Neural cell (in vitro differentiated cells): ENCODE data around the gene PIGK. TPM values are rescaled to one million over a fixed set of nuclear protein-coding genes. Genes with fewer than 3 reads are reported as not detected.

Experiments used
- H2AFZ ChIP-seq: fragments of 200-600, 300-800 bp; sonication (generic), shearing (Covaris generic); 2 replicates; pipeline ENCODE4 v1.6.0; 2014; ENCODE audit warnings: low read depth, mild to moderate bottlenecking, antibody characterized with exemption, low read length, moderate library complexity
- H3F3A ChIP-seq: fragments of 200-600 bp; shearing (Covaris generic); 2 replicates; pipeline ENCODE4 v1.6.1; 2016; ENCODE audit warnings: mild to moderate bottlenecking, moderate library complexity, mixed read lengths, antibody characterized with exemption, low read length; ENCODE audit not compliant: insufficient read depth, poor library complexity, severe bottlenecking
- H3K27ac ChIP-seq: fragments of 200-600, 300-800 bp; sonication (generic), shearing (Covaris generic); 2 replicates; pipeline ENCODE4 v1.5.1; 2014; ENCODE audit warnings: mild to moderate bottlenecking, low read length, moderate library complexity
- H3K27me3 ChIP-seq: fragments of 300-800, 200-600 bp; sonication (generic), shearing (Covaris generic); 2 replicates; pipeline ENCODE4 v1.6.0; 2014; ENCODE audit warnings: mild to moderate bottlenecking, low read depth, low read length, moderate library complexity; ENCODE audit not compliant: insufficient read depth
- H3K36me3 ChIP-seq: fragments of 300-800, 200-600 bp; sonication (generic), shearing (Covaris generic); 2 replicates; pipeline ENCODE4 v1.5.1; 2014; ENCODE audit warnings: mild to moderate bottlenecking, antibody characterized with exemption, low read length, moderate library complexity; ENCODE audit not compliant: insufficient read depth
- H3K4me2 ChIP-seq: fragments of 300-800, 200-600 bp; sonication (generic), shearing (Covaris generic); 2 replicates; pipeline ENCODE4 v1.6.0; 2014; ENCODE audit warnings: mild to moderate bottlenecking, low read length
- H3K4me3 ChIP-seq: fragments of 300-800, 200-600 bp; sonication (generic), shearing (Covaris generic); 2 replicates; pipeline ENCODE4 v1.5.1; 2014; ENCODE audit warnings: mild to moderate bottlenecking, low read length, moderate library complexity
- H3K79me2 ChIP-seq: fragments of 200-600 bp; shearing (Covaris generic); replicated peaks from 2 replicates; pipeline ENCODE4 v1.6.0; 2014; ENCODE audit warnings: mild to moderate bottlenecking, low read length, moderate library complexity; ENCODE audit not compliant: insufficient read depth
- H3K9ac ChIP-seq: fragments of 300-800, 200-600 bp; sonication (generic), shearing (Covaris generic); 2 replicates; pipeline ENCODE4 v1.6.1; 2016; ENCODE audit warnings: mild to moderate bottlenecking, low read length, mixed read lengths
- H3K9me2 ChIP-seq: fragments of 200-600 bp; shearing (Covaris generic); 2 replicates; pipeline ENCODE4 v1.6.1; 2016; ENCODE audit warnings: mild to moderate bottlenecking, low read length, mixed read lengths; ENCODE audit not compliant: insufficient read depth
- H3K9me3 ChIP-seq: fragments of 200-600, 300-800 bp; sonication (generic), shearing (Covaris generic); 2 replicates; pipeline ENCODE4 v1.6.1; 2016; ENCODE audit warnings: mild to moderate bottlenecking, mixed run types, low read length, moderate library complexity, mixed read lengths
- H4K20me1 ChIP-seq: fragments of 200-600 bp; shearing (Covaris generic); 2 replicates; pipeline ENCODE4 v1.6.1; 2016; ENCODE audit warnings: mild to moderate bottlenecking, mixed run types; ENCODE audit not compliant: insufficient read depth
- CTCF ChIP-seq: fragments of 450-650 bp; IDR thresholded peaks from 2 replicates; pipeline ENCODE4 v1.5.1; 2014; ENCODE audit warnings: antibody characterized with exemption, mild to moderate bottlenecking, moderate library complexity; ENCODE audit not compliant: poor library complexity, severe bottlenecking
- EP300 ChIP-seq: fragments of 450-650 bp; conservative IDR thresholded peaks from 2 replicates; pipeline ENCODE4 v1.6.1; 2014; ENCODE audit warnings: antibody characterized with exemption, mild to moderate bottlenecking, moderate library complexity; ENCODE audit not compliant: poor library complexity, severe bottlenecking
- EZH2 ChIP-seq: fragments of 200-600, 300-800 bp; shearing (Covaris generic), sonication (generic); IDR thresholded peaks from 2 replicates; pipeline ENCODE4 v1.6.1; 2014; ENCODE audit warnings: antibody characterized with exemption, low read length, borderline replicate concordance, mild to moderate bottlenecking; ENCODE audit not compliant: insufficient read depth, poor library complexity, severe bottlenecking
- MXI1 ChIP-seq: fragments of 450-650 bp; conservative IDR thresholded peaks from 2 replicates; pipeline ENCODE4 v1.6.1; 2014; ENCODE audit warnings: antibody characterized with exemption, mild to moderate bottlenecking; ENCODE audit not compliant: poor library complexity, severe bottlenecking
- POLR2AphosphoS5 ChIP-seq: IDR thresholded peaks from 2 replicates; pipeline ENCODE4 v1.6.1; 2012
- RAD21 ChIP-seq: fragments of 450-650 bp; conservative IDR thresholded peaks from 2 replicates; pipeline ENCODE4 v1.6.1; 2014; ENCODE audit warnings: antibody characterized with exemption, mild to moderate bottlenecking, moderate library complexity
- REST ChIP-seq: IDR thresholded peaks from 2 replicates; pipeline ENCODE4 v1.6.1; 2012; ENCODE audit warnings: borderline replicate concordance
- SMC3 ChIP-seq: fragments of 450-650 bp; conservative IDR thresholded peaks from 2 replicates; pipeline ENCODE4 v1.6.1; 2014; ENCODE audit warnings: antibody characterized with exemption, mild to moderate bottlenecking, moderate library complexity; ENCODE audit not compliant: poor library complexity
- TAF1 ChIP-seq: IDR thresholded peaks from 2 replicates; pipeline ENCODE4 v1.6.1; 2012; ENCODE audit warnings: low read depth
- polyA plus RNA-seq: library from polyadenylated mRNA; depleted of rRNA; stranded (reverse); fragments of >200 nt; gene quantifications from 2 replicates; pipeline ENCODE4 v1.2.3, GENCODE V29; 2014

Gene PIGK
- polyA plus RNA-seq, 1 donor from 2014 or later, result 24.3 TPM

GRCh38 chr1:77245830-77246229, 26.6 kb upstream of the PIGK start:
- no peaks in the 10 kb centered on the region for H3F3A ChIP-seq
- H3K27me3 ChIP-seq, result no peaks in the 10 kb centered on the region
- no peaks in the 10 kb centered on the region for H3K9me3 ChIP-seq
- no peak overlapping the region for H3K9ac ChIP-seq
- no peak overlapping the region for H3K27ac ChIP-seq
- no peak overlapping the region for H2AFZ ChIP-seq
- no peak for TF ChIP-seq EP300
- no peak for TF ChIP-seq MXI1
- TF ChIP-seq POLR2AphosphoS5, result no peak
- no peak for TF ChIP-seq EZH2
- no peak for TF ChIP-seq CTCF
- no peak for TF ChIP-seq REST
- no peak for TF ChIP-seq TAF1
- no peak for TF ChIP-seq RAD21
- no peak for TF ChIP-seq SMC3
- no peak overlapping the region for H3K4me2 ChIP-seq
- H3K79me2 ChIP-seq, result no peaks in the 10 kb centered on the region
- H4K20me1 ChIP-seq, result no peaks in the 10 kb centered on the region
- no peak overlapping the region for H3K4me3 ChIP-seq
- no peaks in the 10 kb centered on the region for H3K9me2 ChIP-seq
- H3K36me3 ChIP-seq, result no peaks in the 10 kb centered on the region

- Histone ChIP-seq H3F3A (no peaks in the 10 kb centered on the region), H4K20me1 (no peaks in the 10 kb centered on the region)
Measured at GRCh38 chr1:77239311-77239710, 20.1 kb upstream of the PIGK start.

GRCh38 chr1:77238462-77238861, 19.2 kb upstream of the PIGK start:
- Histone ChIP-seq H4K20me1 (no peaks in the 10 kb centered on the region), H3K27me3 (no peaks in the 10 kb centered on the region), H3K9ac (no peak overlapping the region), H3K27ac (no peak overlapping the region), H3K9me2 (no peaks in the 10 kb centered on the region), H2AFZ (no peak overlapping the region), H3K36me3 (no peaks in the 10 kb centered on the region), H3K4me2 (no peak overlapping the region), H3K79me2 (no peaks in the 10 kb centered on the region), H3F3A (no peaks in the 10 kb centered on the region), H3K9me3 (no peaks in the 10 kb centered on the region), H3K4me3 (no peak overlapping the region)
- no peak for TF ChIP-seq MXI1
- TF ChIP-seq RAD21, result no peak
- TF ChIP-seq CTCF, result no peak

More at GRCh38 chr1:77239311-77239710, 20.1 kb upstream of the PIGK start:
- Histone ChIP-seq H3K9me2 (no peaks in the 10 kb centered on the region), H3K9me3 (no peaks in the 10 kb centered on the region), H3K4me3 (no peak overlapping the region), H3K36me3 (no peaks in the 10 kb centered on the region), H2AFZ (no peak overlapping the region), H3K27ac (no peak overlapping the region), H3K27me3 (no peaks in the 10 kb centered on the region), H3K4me2 (no peak overlapping the region), H3K79me2 (no peaks in the 10 kb centered on the region), H3K9ac (no peak overlapping the region)
- TF ChIP-seq RAD21, result no peak
- TF ChIP-seq POLR2AphosphoS5, result no peak
- no peak for TF ChIP-seq TAF1
- TF ChIP-seq MXI1, result no peak
